Gastroesophageal sphincter (tissue), 3 donors: ENCODE data around the gene TULP1.

Experiments used
- CTCF ChIP-seq, 4 experiments: fragments of 200-600 bp in 2 of 4; fragments of 450-650 bp in 2 of 4; sonication (generic) in 1 of 4; IDR thresholded peaks; one replicate each; pipeline ENCODE4 v1.5.1; 2017 to 2019; ENCODE audit warnings: antibody characterized with exemption in 4 of 4, mild to moderate bottlenecking in 2 of 4, moderate library complexity in 2 of 4
- EP300 ChIP-seq: sonication (generic); formaldehyde crosslinking; IDR thresholded peaks from one replicate; pipeline ENCODE4 v1.6.1; 2017; ENCODE audit warnings: antibody characterized with exemption, mild to moderate bottlenecking
- POLR2A ChIP-seq, 2 donors: fragments of 450-650 bp; IDR thresholded peaks; one replicate each; pipeline ENCODE4 v1.6.1; 2017; ENCODE audit warnings: antibody characterized with exemption in 2 of 2, mild to moderate bottlenecking in 2 of 2, moderate library complexity in 1 of 2
- POLR2AphosphoS5 ChIP-seq: sonication (generic); formaldehyde crosslinking; IDR thresholded peaks from one replicate; pipeline ENCODE4 v1.6.1; 2017; ENCODE audit warnings: antibody characterized with exemption

- TF ChIP-seq POLR2A (IDR thresholded peaks at IDR 0.05) (no peak), CTCF (IDR thresholded peaks at IDR 0.05) (no peak), EP300 (no peak), POLR2AphosphoS5 (no peak)
These were observed 6.8 kb upstream of the TULP1 start for GRCh38 chr6:35519313-35520015.
